Panc1 (cell line): ENCODE measurements around the gene ZNF593OS.

Experiments used
- CTCF ChIP-seq: fragments of 450-650 bp; IDR thresholded peaks from 2 replicates; pipeline ENCODE4 v1.5.1; 2017; ENCODE audit warnings: mild to moderate bottlenecking
- REST ChIP-seq, 2 experiments: IDR thresholded peaks; 2 replicates each; pipeline ENCODE4 v1.6.1; 2011 to 2012; ENCODE audit warnings: low read depth in 2 of 2, control low read depth in 1 of 2, low read length in 1 of 2, mild to moderate bottlenecking in 1 of 2, moderate library complexity in 1 of 2; ENCODE audit not compliant: insufficient read depth in 1 of 2

- TF ChIP-seq CTCF, result no peak
- TF ChIP-seq REST (IDR thresholded peaks at IDR 0.05; ENCODE audit: insufficient read depth in 1 of 2, low read depth in 2 of 2, low read length in 1 of 2), result no peak
Observed at GRCh38 chr1:26184883-26185282, 13.3 kb upstream of the ZNF593OS start.
